ENCODE results near the gene FAM177A1. TPM values are rescaled to one million over a fixed set of nuclear protein-coding genes. Genes with fewer than 3 reads are reported as not detected.
A peak's percentile ranks its signal among the peaks of the same experiment; 100 is the strongest.

FAM177A1 gene
- total and polyA plus RNA-seq, 8 donors: 44.2 to 141 (median 50.0) TPM

GRCh38 chr14:35116242-35116641 lies 70.2 kb downstream of the FAM177A1 start:
- DNase-seq (no peak), ATAC-seq (no peak)
- H3K27me3 ChIP-seq: no peaks in the 10 kb centered on the region
- H3K4me1 ChIP-seq: peaks cover 3 to 39% of the 10 kb centered on the region in 2 donors
- H3K27ac ChIP-seq: no peak overlapping the region
- H3K9me3 ChIP-seq: no peaks in the 10 kb centered on the region
- TF ChIP-seq CTCF (IDR thresholded peaks at IDR 0.05): no peak
- intact Hi-C loops (cut with DNase I): no loop called here
- H3K36me3 ChIP-seq: peaks cover 0 to 74% of the 10 kb centered on the region in 2 donors
- no peak overlapping the region for H3K4me3 ChIP-seq

DNA sequence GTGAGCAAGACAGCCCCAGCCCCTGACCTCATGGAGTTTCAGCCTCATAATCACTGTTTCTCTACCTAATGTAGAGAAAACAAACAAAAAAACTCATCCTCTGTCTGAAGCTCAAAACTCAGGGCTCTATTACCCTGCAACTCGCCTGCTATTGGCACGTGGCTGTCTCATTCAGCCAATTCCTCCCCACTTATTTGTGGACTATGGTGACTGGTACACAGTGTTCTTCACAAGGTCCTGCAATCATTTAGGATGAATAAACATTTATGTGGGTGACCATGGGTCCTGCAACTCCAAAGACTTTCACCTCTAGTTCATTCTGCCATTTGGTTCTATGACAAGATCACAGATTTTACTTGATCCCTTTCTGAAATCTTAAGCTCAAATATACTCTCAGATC lies 71.0 kb downstream of the FAM177A1 start:
- DNase-seq (no peak), ATAC-seq (no peak)
- intact Hi-C loops (cut with DNase I): no loop called here

DNA sequence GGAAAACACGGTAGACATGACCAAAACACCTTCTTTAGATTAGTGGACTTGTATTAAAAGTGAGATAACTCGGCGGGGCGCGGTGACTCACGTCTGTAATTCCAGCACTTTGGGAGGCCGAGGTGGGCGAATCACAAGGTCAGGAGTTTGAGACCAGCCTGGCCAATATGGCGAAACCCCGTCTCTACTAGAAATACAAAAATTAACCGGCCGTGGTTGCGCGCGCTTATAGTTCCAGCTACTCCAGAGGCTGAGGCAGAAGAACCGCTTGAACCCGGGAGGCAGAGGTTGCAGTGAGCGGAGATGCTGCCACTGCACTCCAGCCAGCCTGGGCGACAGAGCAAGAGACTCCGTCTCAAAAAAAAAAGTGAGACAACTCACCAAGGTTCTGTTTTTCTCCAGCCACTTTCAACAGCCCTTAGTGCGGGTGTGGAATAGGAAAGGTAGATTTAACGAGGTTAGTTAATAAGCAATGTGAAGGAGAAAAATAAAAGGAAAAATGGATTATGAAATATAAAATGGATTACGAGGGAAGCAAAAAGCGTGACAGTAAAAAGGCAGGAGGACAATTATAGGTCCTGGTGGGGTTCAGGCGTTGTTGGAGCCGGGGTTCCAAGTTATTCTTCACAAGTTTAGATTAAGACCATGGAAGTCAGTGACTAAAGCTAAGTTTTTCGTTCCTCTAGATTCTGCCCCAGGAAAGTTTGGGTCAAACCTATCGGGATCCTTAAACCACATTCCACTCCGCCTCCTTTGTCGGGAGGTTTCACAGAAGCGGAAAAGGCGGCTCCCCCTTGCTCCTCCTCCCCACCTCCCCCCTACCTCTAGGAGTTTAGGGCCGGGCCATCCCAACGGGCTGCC lies 75.2 kb downstream of the FAM177A1 start:
- H3K9me3 ChIP-seq: no peaks in the 10 kb centered on the region
- H3K27ac ChIP-seq: peak overlapping the region; percentile 97 to 98
- intact Hi-C loops (cut with DNase I): no loop called here
- DNase-seq (no peak), ATAC-seq (no peak)
- peaks cover 0 to 24% of the 10 kb centered on the region in 2 donors for H3K36me3 ChIP-seq
- H3K4me3 ChIP-seq: peak overlapping the region; percentile 74 to 78
- H3K27me3 ChIP-seq: no peaks in the 10 kb centered on the region
- TF ChIP-seq CTCF (IDR thresholded peaks at IDR 0.05): no peak
- H3K4me1 ChIP-seq: peaks cover 13 to 73% of the 10 kb centered on the region in 2 donors

More for the DNA sequence above, 71.0 kb downstream of the FAM177A1 start:
- peaks cover 3 to 39% of the 10 kb centered on the region in 2 donors for H3K4me1 ChIP-seq
- no peaks in the 10 kb centered on the region for H3K9me3 ChIP-seq
- H3K4me3 ChIP-seq: no peak overlapping the region
- H3K27me3 ChIP-seq: no peaks in the 10 kb centered on the region
- TF ChIP-seq CTCF (IDR thresholded peaks at IDR 0.05): no peak
- H3K36me3 ChIP-seq: peaks cover 0 to 65% of the 10 kb centered on the region in 2 donors
- H3K27ac ChIP-seq: no peak overlapping the region

DNA sequence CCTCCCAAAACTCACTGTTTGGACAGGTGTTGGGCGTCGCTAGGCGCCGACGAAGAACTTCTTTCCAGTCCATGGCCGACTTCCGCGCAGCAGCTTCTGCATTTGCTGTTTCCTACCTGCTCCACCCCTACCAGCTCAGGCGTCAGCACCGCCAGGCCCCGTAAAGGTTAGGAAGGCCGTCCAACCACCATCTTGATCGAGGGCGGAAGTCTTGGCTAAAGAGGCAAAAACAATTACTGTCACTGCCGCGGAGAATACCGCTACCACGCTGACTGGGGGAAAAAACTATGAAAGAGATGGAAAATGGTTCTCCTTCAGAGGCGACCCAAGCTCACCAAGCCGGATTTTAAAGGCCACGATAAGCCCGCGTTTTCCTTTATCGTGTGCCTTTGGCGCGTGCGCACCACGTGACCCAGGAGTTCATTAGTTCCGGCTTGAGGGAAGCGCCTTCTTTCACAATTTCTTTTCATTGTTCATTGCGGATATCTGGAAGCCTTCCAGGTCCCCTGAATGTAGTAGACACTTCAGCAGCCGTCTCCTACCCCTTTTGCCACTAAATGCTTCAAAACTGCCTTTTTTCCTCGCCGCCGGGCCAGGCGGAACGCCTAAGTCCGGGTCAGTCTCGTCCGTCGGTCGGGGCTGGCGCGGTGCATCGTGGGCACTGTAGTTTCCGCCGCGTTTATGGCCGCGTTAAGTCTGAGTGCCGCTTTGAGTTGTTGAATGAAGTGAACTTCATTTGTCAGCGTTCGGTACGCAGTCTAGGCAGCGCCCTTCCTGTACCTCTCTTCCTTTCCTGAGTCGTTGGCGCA lies 76.0 kb downstream of the FAM177A1 start, which contains the start of the genes PPP2R3C and PRORP:
PPP2R3C (minus strand) TSS at position 104 of the 809 bp plus-strand sequence; CDS start at position 73, 31 bp downstream.
PRORP (plus strand) TSS at position 666 of the 809 bp plus-strand sequence. CDS start 694 bp downstream, outside the sequence.
- Histone ChIP-seq H3K36me3 (peaks cover 0 to 22% of the 10 kb centered on the region in 2 donors), H3K27me3 (no peaks in the 10 kb centered on the region), H3K9me3 (no peaks in the 10 kb centered on the region), H3K4me1 (peaks cover 10 to 72% of the 10 kb centered on the region in 2 donors), H3K4me3 (peak within 1 kb of the TSS; percentile 74 to 78), H3K27ac (peak within 1 kb of the TSS; percentile 97 to 98)
- no peak for TF ChIP-seq CTCF (IDR thresholded peaks at IDR 0.05)
- intact Hi-C loops (cut with DNase I): no loop called here
- DNase-seq (peak; percentile 94 to 97 (median 96)), ATAC-seq (peak; percentile 94)

Measured in left lung (tissue), 10 donors.